ENCODE data around the gene KIFBP. TPM values are rescaled to one million over a fixed set of nuclear protein-coding genes. Genes with fewer than 3 reads are reported as not detected.
"Not testable (repeated sequence)": the region's sequence is repeated elsewhere in the genome, so short reads cannot be mapped to it uniquely, and the experiment has no call there.

KIFBP gene
- total and polyA plus RNA-seq, 2 experiments from 2014 or later = 26.6 to 29.8 TPM

GRCh38 chr10:69005704-69006485 lies 17.3 kb downstream of the KIFBP start:
- TF ChIP-seq CTCF (IDR thresholded peaks at IDR 0.05; ENCODE audit: low read depth, low read length) = no peak
- H3K36me3 ChIP-seq = peaks cover 32% of the 10 kb centered on the region
- no peak for DNase-seq (ENCODE audit: low read depth in 1 of 2, low spot score in 1 of 2)
- H3K27ac ChIP-seq = no peak overlapping the region
- H3K9me3 ChIP-seq (ENCODE audit: low read depth) = no peaks in the 10 kb centered on the region
- no peaks in the 10 kb centered on the region for H3K27me3 ChIP-seq
- no peak overlapping the region for H3K4me3 ChIP-seq
- H3K4me1 ChIP-seq (ENCODE audit: low read depth) = no peaks in the 10 kb centered on the region

GRCh38 chr10:69007260-69007659 lies 18.7 kb downstream of the KIFBP start:
- Histone ChIP-seq H3K27ac (no peak overlapping the region), H3K36me3 (peaks cover 33% of the 10 kb centered on the region), H3K9me3 (ENCODE audit: low read depth) (no peaks in the 10 kb centered on the region), H3K4me3 (no peak overlapping the region), H3K27me3 (no peaks in the 10 kb centered on the region), H3K4me1 (ENCODE audit: low read depth) (no peaks in the 10 kb centered on the region)
- TF ChIP-seq CTCF (IDR thresholded peaks at IDR 0.05; ENCODE audit: low read depth, low read length) = peak; percentile 3
- no peak for DNase-seq (ENCODE audit: low read depth in 1 of 2, low spot score in 1 of 2)

GRCh38 chr10:69009360-69009759 lies 20.8 kb downstream of the KIFBP start:
- no peak for TF ChIP-seq CTCF (IDR thresholded peaks at IDR 0.05; ENCODE audit: low read depth, low read length)
- H3K9me3 ChIP-seq (ENCODE audit: low read depth) = no peaks in the 10 kb centered on the region
- DNase-seq (ENCODE audit: low read depth in 1 of 2, low spot score in 1 of 2) = peak in 1 of 2 donors; percentile 76
- no peaks in the 10 kb centered on the region for H3K4me1 ChIP-seq (ENCODE audit: low read depth)
- H3K27me3 ChIP-seq = no peaks in the 10 kb centered on the region
- no peak overlapping the region for H3K4me3 ChIP-seq
- H3K36me3 ChIP-seq = peaks cover 38% of the 10 kb centered on the region
- H3K27ac ChIP-seq = no peak overlapping the region

- no peak for TF ChIP-seq CTCF (IDR thresholded peaks at IDR 0.05; ENCODE audit: low read depth, low read length)
- Histone ChIP-seq H3K4me3 (no peak overlapping the region), H3K4me1 (ENCODE audit: low read depth) (no peaks in the 10 kb centered on the region), H3K27me3 (no peaks in the 10 kb centered on the region), H3K9me3 (ENCODE audit: low read depth) (no peaks in the 10 kb centered on the region), H3K36me3 (peaks cover 36% of the 10 kb centered on the region), H3K27ac (no peak overlapping the region)
- peak in 1 of 2 donors; percentile 34 for DNase-seq (ENCODE audit: low read depth in 1 of 2, low spot score in 1 of 2)
These were observed 21.6 kb downstream of the KIFBP start for GRCh38 chr10:69010151-69010640.

GRCh38 chr10:69012778-69013177 lies 24.2 kb downstream of the KIFBP start:
- not testable (repeated sequence) for H3K27me3 ChIP-seq; H3K9me3 ChIP-seq (ENCODE audit: low read depth); H3K27ac ChIP-seq; H3K4me1 ChIP-seq (ENCODE audit: low read depth); DNase-seq (ENCODE audit: low read depth in 1 of 2, low spot score in 1 of 2); H3K4me3 ChIP-seq
- H3K36me3 ChIP-seq = peaks cover 42% of the 10 kb centered on the region

GRCh38 chr10:69014171-69014570 lies 25.6 kb downstream of the KIFBP start:
- TF ChIP-seq CTCF (IDR thresholded peaks at IDR 0.05; ENCODE audit: low read depth, low read length) = no peak
- Histone ChIP-seq H3K27ac (no peak overlapping the region), H3K4me3 (no peak overlapping the region), H3K4me1 (ENCODE audit: low read depth) (no peaks in the 10 kb centered on the region), H3K9me3 (ENCODE audit: low read depth) (no peaks in the 10 kb centered on the region), H3K36me3 (peaks cover 35% of the 10 kb centered on the region), H3K27me3 (no peaks in the 10 kb centered on the region)
- peak in 1 of 2 donors; percentile 61 for DNase-seq (ENCODE audit: low read depth in 1 of 2, low spot score in 1 of 2)
